ENCODE results near the gene CS.

GRCh38 chr12:56231184-56231582 is 68.9 kb downstream of the CS start:
- no peak for TF ChIP-seq CTCF (IDR thresholded peaks at IDR 0.05)
- TF ChIP-seq POLR2A (IDR thresholded peaks at IDR 0.05) = no peak

All from testis (tissue), 2 donors.